DND-41 (cell line): ENCODE measurements around the gene BCAP31.

Experiments
- ATAC-seq: fragments of 200-7000 bp; cut with Tn5 transposase; 3 replicates; pipeline ENCODE4 v1.9.1; 2021; ENCODE audit warnings: low read depth; ENCODE audit not compliant: insufficient read depth
- DNase-seq: peaks from one replicate; pipeline ENCODE4 v3.0.0-alpha.2; 2020
- H2AFZ ChIP-seq: 2 replicates; pipeline ENCODE4 v1.6.0; 2012; ENCODE audit warnings: low read depth, low read length
- H3K27ac ChIP-seq: 2 replicates; pipeline ENCODE4 v1.5.1; 2012; ENCODE audit warnings: low read length, inconsistent platforms
- H3K27me3 ChIP-seq: fragments of 200-600 bp; sonication (generic); 2 replicates; pipeline ENCODE4 v1.6.0; 2012; ENCODE audit warnings: low read length, mild to moderate bottlenecking, inconsistent platforms; ENCODE audit not compliant: insufficient read depth, poor library complexity
- H3K36me3 ChIP-seq: 2 replicates; pipeline ENCODE4 v1.5.1; 2012; ENCODE audit warnings: low read length, inconsistent platforms; ENCODE audit not compliant: insufficient read depth
- H3K4me1 ChIP-seq: 2 replicates; pipeline ENCODE4 v1.5.1; 2012; ENCODE audit warnings: mild to moderate bottlenecking, low read length; ENCODE audit not compliant: insufficient read depth
- H3K4me2 ChIP-seq: 2 replicates; pipeline ENCODE4 v1.6.0; 2012; ENCODE audit warnings: mild to moderate bottlenecking, moderate library complexity, low read length, inconsistent platforms; ENCODE audit not compliant: insufficient read depth
- H3K4me3 ChIP-seq, 2 experiments: fragments of 200-600 bp in 1 of 2; shearing (Covaris generic) in 1 of 2; 2 replicates each; pipeline ENCODE4 v1.5.1; 2012 to 2016; ENCODE audit warnings: inconsistent platforms in 2 of 2, low read length in 2 of 2, mild to moderate bottlenecking in 2 of 2, low read depth in 1 of 2, moderate library complexity in 1 of 2
- H3K79me2 ChIP-seq: 2 replicates; pipeline ENCODE4 v1.6.0; 2012; ENCODE audit warnings: low read length, inconsistent platforms; ENCODE audit not compliant: insufficient read depth
- H3K9ac ChIP-seq: 2 replicates; pipeline ENCODE4 v1.6.0; 2012; ENCODE audit warnings: low read depth, mild to moderate bottlenecking, inconsistent platforms, low read length, moderate library complexity
- H3K9me3 ChIP-seq: 2 replicates; pipeline ENCODE4 v1.5.1; 2012; ENCODE audit warnings: low read length, moderate library complexity, mild to moderate bottlenecking, inconsistent platforms; ENCODE audit not compliant: insufficient read depth, severe bottlenecking
- H4K20me1 ChIP-seq: 2 replicates; pipeline ENCODE4 v1.6.0; 2012; ENCODE audit warnings: low read length; ENCODE audit not compliant: insufficient read depth
- EZH2 ChIP-seq: IDR thresholded peaks from 3 replicates; pipeline ENCODE4 v1.6.1; 2012; ENCODE audit warnings: borderline replicate concordance, low read depth, mild to moderate bottlenecking, moderate library complexity, low read length, inconsistent platforms; ENCODE audit not compliant: severe bottlenecking
- TF ChIP-seq, protein P1 (sequence below): IDR thresholded peaks from 2 replicates; pipeline ENCODE4 v1.5.1; 2012; ENCODE audit warnings: borderline replicate concordance, low read length, moderate library complexity, mild to moderate bottlenecking; ENCODE audit not compliant: poor library complexity, severe bottlenecking; ENCODE audit errors: extremely low read depth

BCAP31 gene

DNA sequence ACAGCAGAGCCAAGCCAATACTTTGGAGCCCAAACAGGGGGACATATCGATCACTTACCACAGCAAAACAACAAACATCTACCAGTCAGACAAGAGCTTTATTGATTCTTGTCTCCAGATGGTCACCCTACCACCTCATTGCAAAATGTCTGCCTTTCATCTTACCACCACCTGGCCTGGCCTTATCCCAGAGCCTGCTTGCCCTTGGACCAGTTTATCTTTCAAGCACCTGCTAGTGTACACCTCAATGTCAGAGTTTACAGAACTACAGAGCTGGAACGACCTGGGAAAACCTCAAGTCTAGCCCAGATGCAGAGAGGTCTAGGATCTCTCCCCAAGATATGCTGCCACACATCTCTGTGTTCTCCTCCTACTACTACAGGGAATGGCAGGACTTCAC lies 4.5 kb downstream of the BCAP31 start:
- H3K79me2 ChIP-seq: peaks cover 50% of the 10 kb centered on the region
- H3K4me1 ChIP-seq: peaks cover 14% of the 10 kb centered on the region
- no peak for DNase-seq
- no peak overlapping the region for H3K9ac ChIP-seq
- ATAC-seq: no peak
- H3K27me3 ChIP-seq: no peaks in the 10 kb centered on the region
- H2AFZ ChIP-seq: no peak overlapping the region
- no peak overlapping the region for H3K4me3 ChIP-seq
- H4K20me1 ChIP-seq: peaks cover 31% of the 10 kb centered on the region
- H3K27ac ChIP-seq: no peak overlapping the region
- H3K36me3 ChIP-seq: peaks cover 70% of the 10 kb centered on the region
- no peak for TF ChIP-seq EZH2
- TF ChIP-seq, protein P1, sequence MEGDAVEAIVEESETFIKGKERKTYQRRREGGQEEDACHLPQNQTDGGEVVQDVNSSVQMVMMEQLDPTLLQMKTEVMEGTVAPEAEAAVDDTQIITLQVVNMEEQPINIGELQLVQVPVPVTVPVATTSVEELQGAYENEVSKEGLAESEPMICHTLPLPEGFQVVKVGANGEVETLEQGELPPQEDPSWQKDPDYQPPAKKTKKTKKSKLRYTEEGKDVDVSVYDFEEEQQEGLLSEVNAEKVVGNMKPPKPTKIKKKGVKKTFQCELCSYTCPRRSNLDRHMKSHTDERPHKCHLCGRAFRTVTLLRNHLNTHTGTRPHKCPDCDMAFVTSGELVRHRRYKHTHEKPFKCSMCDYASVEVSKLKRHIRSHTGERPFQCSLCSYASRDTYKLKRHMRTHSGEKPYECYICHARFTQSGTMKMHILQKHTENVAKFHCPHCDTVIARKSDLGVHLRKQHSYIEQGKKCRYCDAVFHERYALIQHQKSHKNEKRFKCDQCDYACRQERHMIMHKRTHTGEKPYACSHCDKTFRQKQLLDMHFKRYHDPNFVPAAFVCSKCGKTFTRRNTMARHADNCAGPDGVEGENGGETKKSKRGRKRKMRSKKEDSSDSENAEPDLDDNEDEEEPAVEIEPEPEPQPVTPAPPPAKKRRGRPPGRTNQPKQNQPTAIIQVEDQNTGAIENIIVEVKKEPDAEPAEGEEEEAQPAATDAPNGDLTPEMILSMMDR: no peak
- no peak overlapping the region for H3K4me2 ChIP-seq
- no peaks in the 10 kb centered on the region for H3K9me3 ChIP-seq

DNA sequence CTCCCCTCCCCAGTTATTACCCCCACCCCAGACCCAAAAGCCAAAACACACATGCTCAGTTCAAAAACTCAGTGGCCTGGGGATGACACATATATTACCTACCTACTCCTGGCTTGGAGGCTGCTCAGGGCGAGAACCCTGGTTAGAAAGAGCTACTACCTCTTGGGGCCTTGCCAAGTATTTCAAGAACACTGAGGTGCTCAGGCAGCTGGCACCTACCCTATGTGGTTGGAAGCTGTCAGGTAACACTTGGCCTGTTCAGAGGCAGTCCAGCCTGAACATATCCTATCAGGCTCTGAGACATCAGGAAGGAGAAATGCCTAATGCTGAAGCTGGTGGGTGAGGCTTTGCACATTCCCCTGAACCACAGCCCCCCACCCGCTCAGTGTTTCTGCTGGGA lies 4.9 kb downstream of the BCAP31 start:
- peaks cover 50% of the 10 kb centered on the region for H3K79me2 ChIP-seq
- no peak overlapping the region for H3K27ac ChIP-seq
- no peaks in the 10 kb centered on the region for H3K27me3 ChIP-seq

GRCh38 chrX:153717445-153717844 lies 6.7 kb downstream of the BCAP31 start:
- H3K4me3 ChIP-seq: no peak overlapping the region
- H3K36me3 ChIP-seq: peaks cover 73% of the 10 kb centered on the region
- H3K4me1 ChIP-seq: peaks cover 6% of the 10 kb centered on the region; the same call in 1 of the 2 replicates
- H3K27me3 ChIP-seq: no peaks in the 10 kb centered on the region
- peaks cover 17% of the 10 kb centered on the region; the same call in 1 of the 2 replicates for H4K20me1 ChIP-seq
- H3K9me3 ChIP-seq: no peaks in the 10 kb centered on the region
- H2AFZ ChIP-seq: no peak overlapping the region
- H3K4me2 ChIP-seq: no peak overlapping the region
- DNase-seq (no peak), ATAC-seq (no peak)
- peaks cover 35% of the 10 kb centered on the region for H3K79me2 ChIP-seq
- H3K27ac ChIP-seq: no peak overlapping the region
- H3K9ac ChIP-seq: no peak overlapping the region
- TF ChIP-seq, protein P1: no peak
- TF ChIP-seq EZH2: no peak

More for the DNA sequence above, 4.9 kb downstream of the BCAP31 start:
- DNase-seq (no peak), ATAC-seq (no peak)
- Histone ChIP-seq H3K4me3 (no peak overlapping the region), H3K9me3 (no peaks in the 10 kb centered on the region), H2AFZ (no peak overlapping the region), H4K20me1 (peaks cover 31% of the 10 kb centered on the region), H3K4me1 (peaks cover 14% of the 10 kb centered on the region), H3K4me2 (no peak overlapping the region), H3K36me3 (peaks cover 75% of the 10 kb centered on the region), H3K9ac (no peak overlapping the region)
- no peak for TF ChIP-seq EZH2
- TF ChIP-seq, protein P1: no peak

DNA sequence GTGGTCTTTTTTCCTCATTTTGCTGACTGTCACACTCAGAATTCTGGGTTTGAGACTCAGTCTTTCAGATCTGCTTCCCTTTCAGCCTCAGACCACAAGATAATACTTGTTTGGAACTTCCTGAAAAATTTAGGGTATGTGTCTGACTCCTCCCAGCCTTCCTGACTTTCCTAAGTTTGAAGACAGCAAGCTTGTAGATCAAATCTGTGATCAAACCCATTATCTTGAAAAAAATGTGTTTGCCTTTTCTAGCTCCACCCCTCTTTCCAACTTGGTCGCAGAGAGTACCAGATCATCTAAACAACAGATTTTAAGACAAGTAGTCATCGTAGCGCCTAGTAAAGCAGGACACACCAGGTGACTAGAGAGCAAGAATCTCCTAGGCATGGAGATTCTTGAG lies 9.9 kb downstream of the BCAP31 start:
- Histone ChIP-seq H3K4me3 (no peak overlapping the region), H3K4me2 (no peak overlapping the region), H3K27ac (no peak overlapping the region), H3K4me1 (no peaks in the 10 kb centered on the region), H4K20me1 (0 out of 2 replicates have a peak, but pooled peaks cover 1% of the 10 kb centered on the region), H3K9ac (no peak overlapping the region), H3K27me3 (no peaks in the 10 kb centered on the region), H3K36me3 (peaks cover 70% of the 10 kb centered on the region), H2AFZ (no peak overlapping the region), H3K79me2 (peaks cover 10% of the 10 kb centered on the region; the same call in 1 of the 2 replicates), H3K9me3 (no peaks in the 10 kb centered on the region)
- TF ChIP-seq, protein P1: no peak
- no peak for TF ChIP-seq EZH2
- DNase-seq: no peak
- no peak for ATAC-seq
